ENCODE measurements around the gene DUSP6.

Gene DUSP6

DNA sequence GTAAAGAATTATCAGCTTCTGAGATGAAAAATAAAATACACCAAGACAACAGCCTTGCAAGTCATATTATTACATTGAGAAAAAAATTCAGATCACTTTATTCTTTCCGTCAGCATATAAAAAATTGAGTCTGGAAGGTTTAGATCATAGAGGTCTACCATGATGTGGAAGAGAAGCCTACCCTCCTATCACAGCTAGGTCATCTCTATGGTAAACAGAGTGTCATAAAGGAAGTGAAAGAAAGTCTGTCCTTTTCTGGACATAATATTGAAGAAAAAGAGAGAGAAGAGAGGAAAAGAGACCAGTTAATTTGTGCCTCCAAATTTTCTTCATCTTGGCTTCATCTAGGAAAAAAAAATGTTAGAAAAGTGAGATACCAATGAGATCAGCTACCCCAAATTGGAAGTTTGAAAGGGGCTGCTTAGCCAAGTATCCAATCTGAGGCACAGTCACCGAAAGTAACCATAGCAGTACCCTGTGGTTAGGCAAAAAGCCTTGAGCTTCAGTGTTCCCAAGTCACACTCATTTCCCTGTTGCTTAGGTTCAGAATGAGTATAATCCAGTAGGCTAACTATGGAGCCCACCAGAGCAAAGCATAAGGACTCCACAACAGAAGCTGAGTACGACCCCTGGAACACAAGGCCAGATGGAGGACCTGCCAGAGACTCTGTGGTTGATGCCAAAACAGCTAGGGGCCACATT, 38.1 kb downstream of the DUSP6 start:
- no peak overlapping the region for H2AFZ ChIP-seq (ENCODE audit: low read length)
- TF ChIP-seq CTCF (IDR thresholded peaks at IDR 0.05; ENCODE audit: low read length) (no peak), EZH2 (optimal IDR thresholded peaks at IDR 0.05; ENCODE audit: low read depth, low read length) (no peak), EZH2phosphoT487 (IDR thresholded peaks at IDR 0.05; ENCODE audit: low read length) (no peak)

GRCh38 chr12:89311703-89312293, 40.5 kb downstream of the DUSP6 start:
- Histone ChIP-seq H3K9ac (ENCODE audit: low read length) (no peak overlapping the region), H4K20me1 (ENCODE audit: insufficient read depth, low read length) (no peaks in the 10 kb centered on the region), H3K4me3 (ENCODE audit: low read length) (no peak overlapping the region), H3K4me1 (ENCODE audit: low read length) (peaks cover 11% of the 10 kb centered on the region), H3F3A (ENCODE audit: insufficient read depth, low read length) (no peaks in the 10 kb centered on the region), H3K9me3 (replicated peaks; ENCODE audit: insufficient read depth, low read length) (no peaks in the 10 kb centered on the region), H3K27me3 (replicated peaks; ENCODE audit: insufficient read depth, low read length) (no peaks in the 10 kb centered on the region), H2AFZ (ENCODE audit: low read length) (no peak overlapping the region), H3K4me2 (ENCODE audit: low read depth, low read length) (no peak overlapping the region), H3K9me2 (replicated peaks; ENCODE audit: insufficient read depth, low read length) (no peaks in the 10 kb centered on the region), H3K79me2 (ENCODE audit: low read length) (no peaks in the 10 kb centered on the region), H3K27ac (ENCODE audit: low read length) (no peak overlapping the region), H3K36me3 (replicated peaks; ENCODE audit: insufficient read depth, low read length) (no peaks in the 10 kb centered on the region)
- DNase-seq: no peak
- no peak for TF ChIP-seq EZH2phosphoT487 (IDR thresholded peaks at IDR 0.05; ENCODE audit: low read length)
- no peak for TF ChIP-seq EZH2 (optimal IDR thresholded peaks at IDR 0.05; ENCODE audit: low read depth, low read length)
- no peak for TF ChIP-seq CTCF (IDR thresholded peaks at IDR 0.05; ENCODE audit: low read length)

More for the DNA sequence above, 38.1 kb downstream of the DUSP6 start:
- no peaks in the 10 kb centered on the region for H3K9me2 ChIP-seq (replicated peaks; ENCODE audit: insufficient read depth, low read length)
- no peak overlapping the region for H3K9ac ChIP-seq (ENCODE audit: low read length)
- DNase-seq: no peak
- H3K4me3 ChIP-seq (ENCODE audit: low read length): no peak overlapping the region
- H3F3A ChIP-seq (ENCODE audit: insufficient read depth, low read length): no peaks in the 10 kb centered on the region
- H3K79me2 ChIP-seq (ENCODE audit: low read length): no peaks in the 10 kb centered on the region
- H3K36me3 ChIP-seq (replicated peaks; ENCODE audit: insufficient read depth, low read length): no peaks in the 10 kb centered on the region
- no peaks in the 10 kb centered on the region for H3K9me3 ChIP-seq (replicated peaks; ENCODE audit: insufficient read depth, low read length)
- H3K4me1 ChIP-seq (ENCODE audit: low read length): peaks cover 2% of the 10 kb centered on the region; the same call in 1 of the 2 replicates
- no peaks in the 10 kb centered on the region for H4K20me1 ChIP-seq (ENCODE audit: insufficient read depth, low read length)
- no peaks in the 10 kb centered on the region for H3K27me3 ChIP-seq (replicated peaks; ENCODE audit: insufficient read depth, low read length)
- no peak overlapping the region for H3K4me2 ChIP-seq (ENCODE audit: low read depth, low read length)
- no peak overlapping the region for H3K27ac ChIP-seq (ENCODE audit: low read length)

GRCh38 chr12:89309815-89310214, 42.5 kb downstream of the DUSP6 start:
- H3F3A ChIP-seq (ENCODE audit: insufficient read depth, low read length): no peaks in the 10 kb centered on the region
- H3K79me2 ChIP-seq (ENCODE audit: low read length): no peaks in the 10 kb centered on the region
- H3K27ac ChIP-seq (ENCODE audit: low read length): no peak overlapping the region
- H3K9me3 ChIP-seq (replicated peaks; ENCODE audit: insufficient read depth, low read length): no peaks in the 10 kb centered on the region
- H3K36me3 ChIP-seq (replicated peaks; ENCODE audit: insufficient read depth, low read length): no peaks in the 10 kb centered on the region
- peaks cover 13% of the 10 kb centered on the region for H3K4me1 ChIP-seq (ENCODE audit: low read length)
- H3K9ac ChIP-seq (ENCODE audit: low read length): no peak overlapping the region
- H3K27me3 ChIP-seq (replicated peaks; ENCODE audit: insufficient read depth, low read length): no peaks in the 10 kb centered on the region
- no peaks in the 10 kb centered on the region for H4K20me1 ChIP-seq (ENCODE audit: insufficient read depth, low read length)
- no peak for DNase-seq
- TF ChIP-seq EZH2 (optimal IDR thresholded peaks at IDR 0.05; ENCODE audit: low read depth, low read length) (no peak), EZH2phosphoT487 (IDR thresholded peaks at IDR 0.05; ENCODE audit: low read length) (no peak), CTCF (IDR thresholded peaks at IDR 0.05; ENCODE audit: low read length) (no peak)
- no peak overlapping the region for H3K4me2 ChIP-seq (ENCODE audit: low read depth, low read length)
- no peak overlapping the region for H3K4me3 ChIP-seq (ENCODE audit: low read length)
- no peak overlapping the region for H2AFZ ChIP-seq (ENCODE audit: low read length)
- no peaks in the 10 kb centered on the region for H3K9me2 ChIP-seq (replicated peaks; ENCODE audit: insufficient read depth, low read length)
